GM18861 (cell line): ENCODE measurements around the gene CYTIP.
"Not testable (repeated sequence)": the region's sequence is repeated elsewhere in the genome, so short reads cannot be mapped to it uniquely, and the experiment has no call there.

Experiments used
- ATAC-seq: cut with Tn5 transposase; IDR thresholded peaks from one replicate; pipeline ENCODE4 v1.9.1; 2021; ENCODE audit not compliant: unreplicated experiment

Gene CYTIP

GRCh38 chr2:157427003-157427921, 16.6 kb downstream of the CYTIP start:
- ATAC-seq, result no peak

GRCh38 chr2:157426477-157426994, 17.4 kb downstream of the CYTIP start:
- ATAC-seq, result no peak

GRCh38 chr2:157424374-157424773, 19.5 kb downstream of the CYTIP start:
- no peak for ATAC-seq

GRCh38 chr2:157421964-157422363, 21.9 kb downstream of the CYTIP start:
- no peak for ATAC-seq

- ATAC-seq, result no peak
Observed at GRCh38 chr2:157421331-157421944, 22.5 kb downstream of the CYTIP start.

- no peak for ATAC-seq
Observed at GRCh38 chr2:157420771-157421323, 23.0 kb downstream of the CYTIP start.

GRCh38 chr2:157419031-157419575, 24.8 kb downstream of the CYTIP start:
- ATAC-seq, result no peak

- ATAC-seq, result no peak
Observed at GRCh38 chr2:157418239-157418641, 25.6 kb downstream of the CYTIP start.

- no peak for ATAC-seq
Observed at GRCh38 chr2:157415591-157416101, 28.2 kb downstream of the CYTIP start.

- peak; percentile 15 for ATAC-seq
Observed at GRCh38 chr2:157414050-157414449, 29.8 kb downstream of the CYTIP start.

GRCh38 chr2:157413326-157414035, 30.4 kb downstream of the CYTIP start:
- ATAC-seq, result peak; percentile 86

GRCh38 chr2:157411624-157412336, 32.1 kb downstream of the CYTIP start:
- no peak for ATAC-seq

- ATAC-seq, result not testable (repeated sequence)
Observed at GRCh38 chr2:157405398-157405797, 38.5 kb downstream of the CYTIP start.

GRCh38 chr2:157404363-157404762, 39.5 kb downstream of the CYTIP start:
- ATAC-seq, result peak; percentile 98

GRCh38 chr2:157402801-157403485, 40.9 kb downstream of the CYTIP start:
- ATAC-seq, result not testable (repeated sequence)

GRCh38 chr2:157395811-157396210, 48.1 kb downstream of the CYTIP start:
- ATAC-seq, result no peak

- ATAC-seq, result no peak
Observed at GRCh38 chr2:157394928-157395327, 49.0 kb downstream of the CYTIP start.

GRCh38 chr2:157393348-157393747, 50.5 kb downstream of the CYTIP start:
- no peak for ATAC-seq

GRCh38 chr2:157388827-157389226, 55.1 kb downstream of the CYTIP start:
- no peak for ATAC-seq
